Stimulated activated CD8-positive, alpha-beta memory T cell treated with anti-CD3 and anti-CD28 coated beads, Interleukin-15, amount 100 ng/mL, for 1 hour (primary cell): ENCODE data around the gene HMCN1.

Source experiments
- DNase-seq: peaks from one replicate; pipeline ENCODE4 v3.0.0-alpha.2; 2020; ENCODE audit warnings: low read depth

HMCN1 gene

GRCh38 chr1:186033847-186034271 lies 299.7 kb downstream of the HMCN1 start:
- no peak for DNase-seq

- no peak for DNase-seq
Observed at GRCh38 chr1:186042230-186042629, 308.0 kb downstream of the HMCN1 start.

GRCh38 chr1:186043296-186043695 lies 309.1 kb downstream of the HMCN1 start:
- DNase-seq: no peak

- DNase-seq: no peak
Observed at GRCh38 chr1:186044079-186044685, 310.0 kb downstream of the HMCN1 start.

GRCh38 chr1:186046437-186047211 lies 312.4 kb downstream of the HMCN1 start:
- DNase-seq: no peak

- no peak for DNase-seq
Observed at GRCh38 chr1:186050360-186050759, 316.2 kb downstream of the HMCN1 start.

- no peak for DNase-seq
Observed at GRCh38 chr1:186054003-186054402, 319.8 kb downstream of the HMCN1 start.

- no peak for DNase-seq
Observed at GRCh38 chr1:186054932-186055331, 320.7 kb downstream of the HMCN1 start.

- DNase-seq: no peak
Observed at GRCh38 chr1:186055846-186056245, 321.7 kb downstream of the HMCN1 start.

GRCh38 chr1:186057086-186057485 lies 322.9 kb downstream of the HMCN1 start:
- no peak for DNase-seq

- DNase-seq: no peak
Observed at GRCh38 chr1:186059311-186059710, 325.1 kb downstream of the HMCN1 start.

- DNase-seq: no peak
Observed at GRCh38 chr1:186059752-186060151, 325.6 kb downstream of the HMCN1 start.

GRCh38 chr1:186060226-186060625 lies 326.0 kb downstream of the HMCN1 start:
- no peak for DNase-seq

- DNase-seq: no peak
Observed at GRCh38 chr1:186063091-186063657, 329.0 kb downstream of the HMCN1 start.

GRCh38 chr1:186066411-186066810 lies 332.2 kb downstream of the HMCN1 start:
- no peak for DNase-seq

GRCh38 chr1:186073697-186074096 lies 339.5 kb downstream of the HMCN1 start:
- DNase-seq: no peak

GRCh38 chr1:186076006-186076405 lies 341.8 kb downstream of the HMCN1 start:
- DNase-seq: no peak

GRCh38 chr1:186078245-186078644 lies 344.1 kb downstream of the HMCN1 start:
- DNase-seq: no peak

- DNase-seq: no peak
Observed at GRCh38 chr1:186079084-186079684, 345.0 kb downstream of the HMCN1 start.

GRCh38 chr1:186082235-186082937 lies 348.2 kb downstream of the HMCN1 start:
- DNase-seq: no peak

- DNase-seq: no peak
Observed at GRCh38 chr1:186086583-186086982, 352.4 kb downstream of the HMCN1 start.

- no peak for DNase-seq
Observed at GRCh38 chr1:186089940-186090339, 355.7 kb downstream of the HMCN1 start.
